ENCODE results near the gene CEACAM8.
"Not testable (repeated sequence)": the region's sequence is repeated elsewhere in the genome, so short reads cannot be mapped to it uniquely, and the experiment has no call there.

CEACAM8 gene

GRCh38 chr19:42555801-42556200, 38.9 kb downstream of the CEACAM8 start:
- Histone ChIP-seq H3K4me1 (ENCODE audit: control insufficient read depth, insufficient read depth, low read length) (peaks cover 8% of the 10 kb centered on the region), H3K27me3 (ENCODE audit: control insufficient read depth, insufficient read depth, low read length, poor library complexity, severe bottlenecking) (no peaks in the 10 kb centered on the region), H3K9me3 (ENCODE audit: control insufficient read depth, low read length) (no peaks in the 10 kb centered on the region), H3K27ac (ENCODE audit: insufficient read depth, low read depth, low read length, poor library complexity, severe bottlenecking) (no peak overlapping the region), H3K36me3 (ENCODE audit: control insufficient read depth, insufficient read depth, low read length) (no peaks in the 10 kb centered on the region), H3K4me3 (ENCODE audit: insufficient read depth, low read depth, low read length) (no peak overlapping the region)
- 88 to 91% methylated on average over 10 of the region's 10 CpGs for WGBS, 2 experiments

- Histone ChIP-seq H3K4me3 (ENCODE audit: insufficient read depth, low read depth, low read length) (no peak overlapping the region), H3K27me3 (ENCODE audit: control insufficient read depth, insufficient read depth, low read length, poor library complexity, severe bottlenecking) (no peaks in the 10 kb centered on the region), H3K4me1 (ENCODE audit: control insufficient read depth, insufficient read depth, low read length) (peaks cover 8% of the 10 kb centered on the region), H3K9me3 (ENCODE audit: control insufficient read depth, low read length) (no peaks in the 10 kb centered on the region), H3K36me3 (ENCODE audit: control insufficient read depth, insufficient read depth, low read length) (no peaks in the 10 kb centered on the region), H3K27ac (ENCODE audit: insufficient read depth, low read depth, low read length, poor library complexity, severe bottlenecking) (no peak overlapping the region)
- 52 to 62% methylated on average over 5 of the region's 5 CpGs for WGBS, 2 experiments
Measured at GRCh38 chr19:42555317-42555716, 39.4 kb downstream of the CEACAM8 start.

DNA sequence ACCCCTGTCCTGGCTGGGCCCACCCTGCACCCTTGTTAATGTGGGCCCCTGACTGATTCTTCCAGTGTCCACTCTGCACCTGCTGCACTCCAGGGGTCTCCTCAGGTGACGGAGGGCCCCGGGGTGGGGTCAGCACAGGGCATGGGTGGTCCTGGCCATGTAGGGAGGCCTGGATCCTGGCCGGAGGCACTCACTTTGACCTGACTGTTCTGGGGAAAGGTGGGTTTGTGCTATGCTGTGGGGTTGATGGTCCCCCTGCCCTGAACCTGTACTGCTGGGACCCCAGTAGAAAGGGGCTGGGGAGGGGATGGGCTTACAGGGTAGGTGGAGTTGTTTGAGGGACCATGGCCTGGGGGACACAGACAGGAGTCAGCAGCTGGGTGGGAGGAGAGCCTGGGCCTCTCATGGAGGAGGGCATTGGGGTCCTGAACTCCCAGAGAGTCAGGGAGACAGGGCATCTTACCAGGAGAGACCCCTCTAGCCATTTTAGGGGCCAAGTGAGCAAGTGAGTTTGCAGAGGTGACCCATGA, 40.6 kb downstream of the CEACAM8 start:
- WGBS, 2 experiments, result 95 to 97% methylated on average over 3 of the region's 3 CpGs
- Histone ChIP-seq H3K27ac (ENCODE audit: insufficient read depth, low read depth, low read length, poor library complexity, severe bottlenecking) (no peak overlapping the region), H3K9me3 (ENCODE audit: control insufficient read depth, low read length) (no peaks in the 10 kb centered on the region), H3K4me3 (ENCODE audit: insufficient read depth, low read depth, low read length) (no peak overlapping the region), H3K36me3 (ENCODE audit: control insufficient read depth, insufficient read depth, low read length) (no peaks in the 10 kb centered on the region), H3K27me3 (ENCODE audit: control insufficient read depth, insufficient read depth, low read length, poor library complexity, severe bottlenecking) (no peaks in the 10 kb centered on the region), H3K4me1 (ENCODE audit: control insufficient read depth, insufficient read depth, low read length) (peaks cover 8% of the 10 kb centered on the region)

DNA sequence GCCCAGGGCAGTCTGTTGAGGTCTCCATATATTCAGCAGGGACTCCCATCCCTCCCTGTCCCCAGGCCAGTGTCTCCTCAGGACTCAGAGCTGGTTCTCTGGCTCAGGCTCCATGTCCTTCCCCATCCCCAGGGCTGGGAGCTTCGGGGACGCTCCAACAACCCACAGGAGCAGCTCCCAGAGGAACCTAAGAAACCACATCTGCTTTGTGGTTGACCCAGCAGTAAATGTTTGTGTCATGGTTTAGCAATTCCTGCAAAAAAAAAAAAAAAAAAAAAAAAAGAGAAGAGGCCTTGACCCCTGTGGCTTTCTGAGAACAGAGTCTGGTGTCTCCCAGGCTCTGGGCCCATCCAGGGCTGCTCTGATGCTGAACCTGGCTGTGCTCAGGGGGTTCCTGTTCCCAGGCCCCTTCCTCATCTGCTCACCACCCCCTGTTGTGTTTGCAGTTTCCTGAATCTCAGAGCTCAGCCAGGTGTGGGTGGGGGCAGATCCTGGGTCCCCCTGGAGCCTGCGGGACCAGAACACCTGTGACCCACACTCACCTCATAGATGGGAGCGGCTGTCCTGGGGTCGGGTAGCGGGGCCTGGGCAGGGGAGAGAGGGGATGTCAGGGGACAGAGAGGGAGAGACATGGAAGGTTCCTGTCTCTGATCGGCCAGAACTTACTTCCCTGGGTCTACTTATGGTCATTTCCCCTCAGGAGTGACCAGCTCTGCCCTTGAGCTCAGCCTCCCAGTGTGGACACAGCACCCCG, 41.3 kb downstream of the CEACAM8 start:
- Histone ChIP-seq H3K27me3 (ENCODE audit: control insufficient read depth, insufficient read depth, low read length, poor library complexity, severe bottlenecking) (no peaks in the 10 kb centered on the region), H3K27ac (ENCODE audit: insufficient read depth, low read depth, low read length, poor library complexity, severe bottlenecking) (no peak overlapping the region)
- WGBS, 2 experiments, result 92 to 94% methylated on average over 8 of the region's 8 CpGs

GRCh38 chr19:42552086-42553065, 42.3 kb downstream of the CEACAM8 start:
- Histone ChIP-seq H3K4me3 (ENCODE audit: insufficient read depth, low read depth, low read length) (no peak overlapping the region), H3K9me3 (ENCODE audit: control insufficient read depth, low read length) (no peaks in the 10 kb centered on the region), H3K27ac (ENCODE audit: insufficient read depth, low read depth, low read length, poor library complexity, severe bottlenecking) (no peak overlapping the region), H3K4me1 (ENCODE audit: control insufficient read depth, insufficient read depth, low read length) (peaks cover 8% of the 10 kb centered on the region), H3K27me3 (ENCODE audit: control insufficient read depth, insufficient read depth, low read length, poor library complexity, severe bottlenecking) (no peaks in the 10 kb centered on the region), H3K36me3 (ENCODE audit: control insufficient read depth, insufficient read depth, low read length) (no peaks in the 10 kb centered on the region)
- WGBS, 2 experiments, result 87 to 94% methylated on average over 8 of the region's 8 CpGs

More for the DNA sequence above, 41.3 kb downstream of the CEACAM8 start:
- Histone ChIP-seq H3K9me3 (ENCODE audit: control insufficient read depth, low read length) (no peaks in the 10 kb centered on the region), H3K4me1 (ENCODE audit: control insufficient read depth, insufficient read depth, low read length) (peaks cover 8% of the 10 kb centered on the region), H3K36me3 (ENCODE audit: control insufficient read depth, insufficient read depth, low read length) (no peaks in the 10 kb centered on the region), H3K4me3 (ENCODE audit: insufficient read depth, low read depth, low read length) (no peak overlapping the region)

DNA sequence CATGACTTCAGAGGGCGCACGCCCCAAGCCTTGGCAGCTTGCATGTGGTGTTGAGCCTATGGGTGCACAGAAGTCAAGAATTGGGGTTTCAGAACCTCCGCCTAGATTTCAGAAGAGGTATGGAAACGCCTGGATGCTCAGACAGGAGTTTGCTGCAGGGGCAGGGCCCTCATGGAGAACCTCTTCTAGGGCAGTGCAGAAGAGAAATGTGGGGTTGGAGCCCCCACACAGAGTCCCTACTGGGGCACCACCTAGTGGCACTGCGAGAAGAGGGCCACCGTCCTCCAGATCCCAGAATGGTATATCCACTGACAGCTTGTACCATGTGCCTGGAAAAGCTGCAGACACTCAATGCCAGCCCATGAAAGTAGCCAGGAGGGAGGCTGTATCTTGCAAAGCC, 44.2 kb downstream of the CEACAM8 start:
- not testable (repeated sequence) for H3K4me1 ChIP-seq (ENCODE audit: control insufficient read depth, insufficient read depth, low read length); H3K27ac ChIP-seq (ENCODE audit: insufficient read depth, low read depth, low read length, poor library complexity, severe bottlenecking); H3K4me3 ChIP-seq (ENCODE audit: insufficient read depth, low read depth, low read length); H3K27me3 ChIP-seq (ENCODE audit: control insufficient read depth, insufficient read depth, low read length, poor library complexity, severe bottlenecking); H3K9me3 ChIP-seq (ENCODE audit: control insufficient read depth, low read length); H3K36me3 ChIP-seq (ENCODE audit: control insufficient read depth, insufficient read depth, low read length)
- 94 to 95% methylated on average over 6 of the region's 6 CpGs for WGBS, 2 experiments

DNA sequence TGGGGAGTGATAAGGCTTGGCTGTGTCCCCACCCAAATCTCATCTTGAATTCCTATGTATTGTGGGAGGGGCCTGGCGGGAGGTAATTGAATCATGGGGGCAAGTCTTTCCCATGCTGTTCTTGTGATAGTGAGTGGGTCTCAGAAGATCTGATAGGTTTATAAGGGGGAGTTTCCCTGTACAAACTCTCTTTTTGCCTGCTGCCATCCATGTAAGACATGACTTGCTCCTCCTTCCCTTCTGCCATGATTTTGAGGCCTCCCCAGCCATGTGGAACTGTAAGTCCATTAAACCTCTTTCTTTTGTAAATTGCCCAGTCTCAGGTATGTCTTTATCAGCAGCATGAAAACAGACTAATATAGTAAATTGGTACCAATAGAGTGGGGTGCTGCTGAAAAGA, 45.7 kb downstream of the CEACAM8 start:
- not testable (repeated sequence) for H3K9me3 ChIP-seq (ENCODE audit: control insufficient read depth, low read length); H3K4me1 ChIP-seq (ENCODE audit: control insufficient read depth, insufficient read depth, low read length); H3K27me3 ChIP-seq (ENCODE audit: control insufficient read depth, insufficient read depth, low read length, poor library complexity, severe bottlenecking); H3K4me3 ChIP-seq (ENCODE audit: insufficient read depth, low read depth, low read length); H3K27ac ChIP-seq (ENCODE audit: insufficient read depth, low read depth, low read length, poor library complexity, severe bottlenecking); H3K36me3 ChIP-seq (ENCODE audit: control insufficient read depth, insufficient read depth, low read length)
- 92 to 93% methylated on average over 1 of the region's 1 CpG for WGBS, 2 experiments

DNA sequence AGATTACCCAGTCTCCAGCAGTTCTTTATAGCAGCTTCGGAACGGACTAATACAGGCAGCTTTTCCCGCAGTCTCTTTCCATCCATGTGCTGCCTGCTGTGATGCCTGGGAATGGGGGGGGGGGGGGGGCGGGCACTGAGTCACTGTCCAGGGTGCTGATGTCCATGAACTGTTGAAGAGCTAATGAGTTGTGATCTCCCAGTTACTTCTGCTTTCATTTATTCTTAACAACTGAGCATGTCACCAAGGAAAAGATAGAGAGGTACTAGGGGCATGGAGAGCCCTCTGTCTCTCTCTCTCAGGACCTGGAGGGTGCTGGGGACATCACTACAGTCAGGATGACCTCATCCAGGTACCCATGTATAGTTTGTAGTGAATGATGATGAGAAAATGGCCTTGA, 46.2 kb downstream of the CEACAM8 start:
- H3K36me3 ChIP-seq (ENCODE audit: control insufficient read depth, insufficient read depth, low read length), result no peaks in the 10 kb centered on the region
- H3K27me3 ChIP-seq (ENCODE audit: control insufficient read depth, insufficient read depth, low read length, poor library complexity, severe bottlenecking), result no peaks in the 10 kb centered on the region
- WGBS, 2 experiments, result 79 to 80% methylated on average over 2 of the region's 4 CpGs
- no peaks in the 10 kb centered on the region for H3K4me1 ChIP-seq (ENCODE audit: control insufficient read depth, insufficient read depth, low read length)
- H3K4me3 ChIP-seq (ENCODE audit: insufficient read depth, low read depth, low read length), result no peak overlapping the region
- H3K27ac ChIP-seq (ENCODE audit: insufficient read depth, low read depth, low read length, poor library complexity, severe bottlenecking), result no peak overlapping the region
- no peaks in the 10 kb centered on the region for H3K9me3 ChIP-seq (ENCODE audit: control insufficient read depth, low read length)

- Histone ChIP-seq H3K27ac (ENCODE audit: insufficient read depth, low read depth, low read length, poor library complexity, severe bottlenecking) (no peak overlapping the region), H3K4me1 (ENCODE audit: control insufficient read depth, insufficient read depth, low read length) (no peaks in the 10 kb centered on the region), H3K27me3 (ENCODE audit: control insufficient read depth, insufficient read depth, low read length, poor library complexity, severe bottlenecking) (no peaks in the 10 kb centered on the region), H3K36me3 (ENCODE audit: control insufficient read depth, insufficient read depth, low read length) (no peaks in the 10 kb centered on the region), H3K4me3 (ENCODE audit: insufficient read depth, low read depth, low read length) (no peak overlapping the region), H3K9me3 (ENCODE audit: control insufficient read depth, low read length) (no peaks in the 10 kb centered on the region)
- WGBS, 2 experiments, result 69 to 70% methylated on average over 2 of the region's 2 CpGs
Measured at GRCh38 chr19:42547929-42548328, 46.8 kb downstream of the CEACAM8 start.

Data from ectodermal cell (in vitro differentiated cells).